ENCODE measurements around the gene CELF5.

Gene CELF5

GRCh38 chr19:3321696-3322095, 97.2 kb downstream of the CELF5 start:
- TF ChIP-seq EZH2 (IDR thresholded peaks at IDR 0.05; ENCODE audit: borderline replicate concordance, low read length): no peak
- TF ChIP-seq CTCF (IDR thresholded peaks at IDR 0.05; ENCODE audit: low read length): no peak
- no peaks in the 10 kb centered on the region for H4K20me1 ChIP-seq (ENCODE audit: insufficient read depth, low read length)
- H3K9ac ChIP-seq (ENCODE audit: low read length): no peak overlapping the region
- no peaks in the 10 kb centered on the region for H3F3A ChIP-seq (ENCODE audit: insufficient read depth, low read length)
- H3K9me3 ChIP-seq (ENCODE audit: low read length): no peaks in the 10 kb centered on the region
- no peaks in the 10 kb centered on the region for H3K36me3 ChIP-seq (ENCODE audit: insufficient read depth, low read length)
- no peaks in the 10 kb centered on the region for H3K27me3 ChIP-seq (ENCODE audit: insufficient read depth, low read length)
- no peak overlapping the region for H3K4me2 ChIP-seq (ENCODE audit: low read length)
- H2AFZ ChIP-seq (ENCODE audit: low read length): no peak overlapping the region
- H3K79me2 ChIP-seq (ENCODE audit: insufficient read depth, low read length): no peaks in the 10 kb centered on the region
- no peaks in the 10 kb centered on the region for H3K4me1 ChIP-seq (ENCODE audit: insufficient read depth, low read length, severe bottlenecking)
- H3K4me3 ChIP-seq (ENCODE audit: low read depth, low read length, poor library complexity, severe bottlenecking): no peak overlapping the region
- H3K9me2 ChIP-seq (ENCODE audit: low read depth, low read length): no peaks in the 10 kb centered on the region
- no peak overlapping the region for H3K27ac ChIP-seq (ENCODE audit: low read depth, low read length, poor library complexity, severe bottlenecking)

- H3K9me2 ChIP-seq (ENCODE audit: low read depth, low read length): no peaks in the 10 kb centered on the region
- H3K9me3 ChIP-seq (ENCODE audit: low read length): no peaks in the 10 kb centered on the region
- H3K27me3 ChIP-seq (ENCODE audit: insufficient read depth, low read length): no peaks in the 10 kb centered on the region
- no peak overlapping the region for H2AFZ ChIP-seq (ENCODE audit: low read length)
- no peak overlapping the region for H3K9ac ChIP-seq (ENCODE audit: low read length)
- H3K4me3 ChIP-seq (ENCODE audit: low read depth, low read length, poor library complexity, severe bottlenecking): no peak overlapping the region
- no peak overlapping the region for H3K4me2 ChIP-seq (ENCODE audit: low read length)
- H3F3A ChIP-seq (ENCODE audit: insufficient read depth, low read length): no peaks in the 10 kb centered on the region
- no peak for TF ChIP-seq CTCF (IDR thresholded peaks at IDR 0.05; ENCODE audit: low read length)
- TF ChIP-seq EZH2 (IDR thresholded peaks at IDR 0.05; ENCODE audit: borderline replicate concordance, low read length): no peak
- no peaks in the 10 kb centered on the region for H3K4me1 ChIP-seq (ENCODE audit: insufficient read depth, low read length, severe bottlenecking)
- no peaks in the 10 kb centered on the region for H3K36me3 ChIP-seq (ENCODE audit: insufficient read depth, low read length)
- H3K79me2 ChIP-seq (ENCODE audit: insufficient read depth, low read length): no peaks in the 10 kb centered on the region
- H3K27ac ChIP-seq (ENCODE audit: low read depth, low read length, poor library complexity, severe bottlenecking): no peak overlapping the region
- no peaks in the 10 kb centered on the region for H4K20me1 ChIP-seq (ENCODE audit: insufficient read depth, low read length)
Measured at GRCh38 chr19:3322199-3322978, 97.9 kb downstream of the CELF5 start.

GRCh38 chr19:3323026-3323425, 98.6 kb downstream of the CELF5 start:
- Histone ChIP-seq H2AFZ (ENCODE audit: low read length) (no peak overlapping the region), H3K27ac (ENCODE audit: low read depth, low read length, poor library complexity, severe bottlenecking) (no peak overlapping the region), H3K9me2 (ENCODE audit: low read depth, low read length) (no peaks in the 10 kb centered on the region), H3K9ac (ENCODE audit: low read length) (no peak overlapping the region), H3K4me1 (ENCODE audit: insufficient read depth, low read length, severe bottlenecking) (no peaks in the 10 kb centered on the region), H3K27me3 (ENCODE audit: insufficient read depth, low read length) (no peaks in the 10 kb centered on the region), H3K79me2 (ENCODE audit: insufficient read depth, low read length) (no peaks in the 10 kb centered on the region), H3F3A (ENCODE audit: insufficient read depth, low read length) (no peaks in the 10 kb centered on the region), H3K4me3 (ENCODE audit: low read depth, low read length, poor library complexity, severe bottlenecking) (no peak overlapping the region), H3K36me3 (ENCODE audit: insufficient read depth, low read length) (no peaks in the 10 kb centered on the region), H3K9me3 (ENCODE audit: low read length) (no peaks in the 10 kb centered on the region), H3K4me2 (ENCODE audit: low read length) (no peak overlapping the region), H4K20me1 (ENCODE audit: insufficient read depth, low read length) (no peaks in the 10 kb centered on the region)
- TF ChIP-seq EZH2 (IDR thresholded peaks at IDR 0.05; ENCODE audit: borderline replicate concordance, low read length): no peak
- no peak for TF ChIP-seq CTCF (IDR thresholded peaks at IDR 0.05; ENCODE audit: low read length)
